Measurements from ENCODE around the gene LZTR1. TPM values are rescaled to one million over a fixed set of nuclear protein-coding genes. Genes with fewer than 3 reads are reported as not detected.

The LZTR1 gene
- total RNA-seq, 2 experiments from 2014 or later: 48.4 to 51.3 TPM

DNA sequence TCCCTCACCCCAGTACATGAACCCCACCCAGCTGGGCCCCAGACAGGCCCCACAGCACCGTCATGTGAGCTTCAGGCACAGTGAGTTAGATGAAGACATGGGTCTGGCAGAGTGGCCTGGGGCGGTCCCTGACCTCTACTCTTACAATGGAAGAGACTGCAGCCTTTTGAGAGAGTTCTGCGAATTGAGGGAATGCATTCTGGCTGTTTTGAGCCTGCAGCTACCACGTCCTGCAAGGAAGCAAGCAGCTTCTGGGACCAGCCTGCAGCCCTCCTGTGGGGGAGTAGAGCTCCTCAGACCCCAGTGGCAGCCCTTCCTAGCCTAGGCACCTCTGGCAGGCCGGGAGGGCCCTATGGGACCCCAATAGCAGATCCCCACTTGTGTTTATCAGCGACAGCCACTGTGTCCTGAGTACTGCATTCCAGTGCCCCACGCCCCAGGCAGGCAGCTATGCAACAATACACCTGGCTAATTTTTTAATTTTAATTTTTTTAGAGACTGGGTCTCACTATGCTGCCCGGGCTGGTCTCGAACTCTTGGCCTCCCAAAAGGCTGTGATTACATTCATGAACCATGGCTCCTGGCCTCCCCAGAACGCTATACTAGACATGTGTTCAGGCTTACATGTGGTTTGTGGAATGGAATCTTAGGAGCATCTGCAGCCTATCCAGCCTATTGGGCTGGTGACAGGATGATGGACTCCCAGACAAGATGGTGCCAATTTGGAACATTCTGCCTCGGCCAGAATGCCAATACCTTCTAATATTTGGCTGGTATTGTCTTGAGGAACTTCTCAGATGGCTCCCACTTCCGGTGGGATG is 51.0 kb downstream of the LZTR1 start:
- Mint-ChIP-seq H3K27ac (no peak overlapping the region), H3K4me3 (no peak overlapping the region), H3K36me3 (ENCODE audit: low read depth) (no peaks in the 10 kb centered on the region), H3K27me3 (peaks cover 32% of the 10 kb centered on the region), H3K4me1 (ENCODE audit: low read depth) (no peaks in the 10 kb centered on the region), H3K9me3 (no peaks in the 10 kb centered on the region)
- no peak for DNase-seq
- Histone ChIP-seq H3K27me3 (ENCODE audit: control insufficient read depth in 1 of 2, insufficient read depth in 2 of 2, low read length in 2 of 2) (peaks cover 24 to 31% of the 10 kb centered on the region in 2 experiments), H3K4me1 (ENCODE audit: insufficient read depth, low read length) (peaks cover 9% of the 10 kb centered on the region), H3K9me3 (ENCODE audit: control insufficient read depth in 1 of 2, insufficient read depth in 1 of 2, low read length in 2 of 2) (peaks cover 0 to 10% of the 10 kb centered on the region in 2 experiments), H3K4me3 (ENCODE audit: low read length) (no peak overlapping the region), H3K36me3 (ENCODE audit: insufficient read depth, low read length) (no peaks in the 10 kb centered on the region), H3K27ac (ENCODE audit: low read depth in 1 of 2, low read length in 2 of 2) (no peak overlapping the region)
- intact Hi-C loops (cut with DNase I, micrococcal nuclease): no loop called here
- TF ChIP-seq CTCF (IDR thresholded peaks at IDR 0.05): no peak
- ChIA-PET CTCF (no interaction called here), POLR2A (no interaction called here)
- ATAC-seq (ENCODE audit: poor library complexity): no peak

DNA sequence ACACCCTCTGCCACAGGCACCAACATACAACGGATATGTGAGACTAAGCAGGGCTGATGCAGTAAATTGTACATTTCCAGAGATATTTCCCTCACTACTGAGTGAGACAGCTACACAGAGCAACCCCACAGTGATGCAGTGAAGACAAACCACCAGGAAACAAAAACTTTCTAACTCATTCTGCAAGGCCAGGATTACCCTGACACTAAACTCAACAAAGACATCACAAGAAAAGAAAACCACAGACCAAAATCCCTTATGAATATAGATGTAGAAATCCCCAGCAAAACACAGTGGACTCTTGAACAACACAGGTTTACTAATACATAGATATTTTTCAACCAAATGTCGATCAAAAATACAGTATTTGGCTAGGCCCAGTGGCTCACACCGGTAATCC is 51.8 kb downstream of the LZTR1 start:
- intact Hi-C loops (cut with DNase I, micrococcal nuclease): no loop called here
- peaks cover 29 to 31% of the 10 kb centered on the region in 2 experiments for H3K27me3 ChIP-seq (ENCODE audit: control insufficient read depth in 1 of 2, insufficient read depth in 2 of 2, low read length in 2 of 2)
- no peaks in the 10 kb centered on the region for H3K9me3 Mint-ChIP-seq
- H3K27ac Mint-ChIP-seq: no peak overlapping the region
- H3K4me1 Mint-ChIP-seq (ENCODE audit: low read depth): no peaks in the 10 kb centered on the region
- no peak overlapping the region for H3K4me3 Mint-ChIP-seq
- CTCF ChIA-PET: no interaction called here
- peaks cover 0 to 10% of the 10 kb centered on the region in 2 experiments for H3K9me3 ChIP-seq (ENCODE audit: control insufficient read depth in 1 of 2, insufficient read depth in 1 of 2, low read length in 2 of 2)
- TF ChIP-seq CTCF (IDR thresholded peaks at IDR 0.05): no peak
- ATAC-seq (ENCODE audit: poor library complexity): no peak
- H3K36me3 Mint-ChIP-seq (ENCODE audit: low read depth): no peaks in the 10 kb centered on the region
- peaks cover 9% of the 10 kb centered on the region for H3K4me1 ChIP-seq (ENCODE audit: insufficient read depth, low read length)
- H3K36me3 ChIP-seq (ENCODE audit: insufficient read depth, low read length): no peaks in the 10 kb centered on the region
- no peak overlapping the region for H3K27ac ChIP-seq (ENCODE audit: low read depth in 1 of 2, low read length in 2 of 2)
- no peak overlapping the region for H3K4me3 ChIP-seq (ENCODE audit: low read length)
- peaks cover 36% of the 10 kb centered on the region for H3K27me3 Mint-ChIP-seq
- POLR2A ChIA-PET: no interaction called here
- no peak for DNase-seq

GRCh38 chr22:21034989-21035388 is 52.9 kb downstream of the LZTR1 start:
- DNase-seq (no peak), ATAC-seq (ENCODE audit: poor library complexity) (no peak)
- Mint-ChIP-seq H3K27ac (no peak overlapping the region), H3K4me3 (no peak overlapping the region), H3K36me3 (ENCODE audit: low read depth) (no peaks in the 10 kb centered on the region), H3K4me1 (ENCODE audit: low read depth) (no peaks in the 10 kb centered on the region), H3K9me3 (no peaks in the 10 kb centered on the region), H3K27me3 (peaks cover 28% of the 10 kb centered on the region)
- POLR2A ChIA-PET: no interaction called here
- Histone ChIP-seq H3K27me3 (ENCODE audit: control insufficient read depth in 1 of 2, insufficient read depth in 2 of 2, low read length in 2 of 2) (peaks cover 28 to 29% of the 10 kb centered on the region in 2 experiments), H3K4me3 (ENCODE audit: low read length) (no peak overlapping the region), H3K36me3 (ENCODE audit: insufficient read depth, low read length) (no peaks in the 10 kb centered on the region), H3K27ac (ENCODE audit: low read depth in 1 of 2, low read length in 2 of 2) (no peak overlapping the region), H3K9me3 (ENCODE audit: control insufficient read depth in 1 of 2, insufficient read depth in 1 of 2, low read length in 2 of 2) (peaks cover 0 to 10% of the 10 kb centered on the region in 2 experiments), H3K4me1 (ENCODE audit: insufficient read depth, low read length) (peaks cover 9% of the 10 kb centered on the region)
- TF ChIP-seq CTCF (IDR thresholded peaks at IDR 0.05): no peak
- CTCF ChIA-PET: no interaction called here
- intact Hi-C loops (cut with DNase I, micrococcal nuclease): no loop called here

Data from CD4-positive, alpha-beta T cell (primary cell).